ENCODE measurements around the gene ZMYM2.

Gene ZMYM2

GRCh38 chr13:20109037-20109436 lies 150.5 kb downstream of the ZMYM2 start:
- DNase-seq = no peak

GRCh38 chr13:20114066-20114610 lies 155.6 kb downstream of the ZMYM2 start:
- DNase-seq = no peak

- DNase-seq = no peak
These were observed 157.7 kb downstream of the ZMYM2 start for GRCh38 chr13:20116213-20116612.

GRCh38 chr13:20118268-20119140 lies 160.0 kb downstream of the ZMYM2 start:
- no peak for DNase-seq

- DNase-seq = no peak
These were observed 161.4 kb downstream of the ZMYM2 start for GRCh38 chr13:20119960-20120359.

GRCh38 chr13:20121159-20121525 lies 162.6 kb downstream of the ZMYM2 start:
- DNase-seq = no peak

GRCh38 chr13:20124303-20124702 lies 165.8 kb downstream of the ZMYM2 start:
- no peak for DNase-seq

- DNase-seq = no peak
These were observed 166.7 kb downstream of the ZMYM2 start for GRCh38 chr13:20125129-20125782.

GRCh38 chr13:20125783-20126165 lies 167.2 kb downstream of the ZMYM2 start:
- no peak for DNase-seq

GRCh38 chr13:20126541-20127261 lies 168.2 kb downstream of the ZMYM2 start:
- DNase-seq = no peak

- DNase-seq = no peak
These were observed 168.7 kb downstream of the ZMYM2 start for GRCh38 chr13:20127262-20127561.

- no peak for DNase-seq
These were observed 169.3 kb downstream of the ZMYM2 start for GRCh38 chr13:20127562-20128458.

- no peak for DNase-seq
These were observed 170.0 kb downstream of the ZMYM2 start for GRCh38 chr13:20128459-20128931.

GRCh38 chr13:20129076-20129475 lies 170.5 kb downstream of the ZMYM2 start:
- no peak for DNase-seq

GRCh38 chr13:20130012-20130411 lies 171.5 kb downstream of the ZMYM2 start:
- no peak for DNase-seq

- no peak for DNase-seq
These were observed 172.1 kb downstream of the ZMYM2 start for GRCh38 chr13:20130652-20131051.

GRCh38 chr13:20131057-20131832 lies 172.7 kb downstream of the ZMYM2 start:
- DNase-seq = no peak

- DNase-seq = no peak
These were observed 173.6 kb downstream of the ZMYM2 start for GRCh38 chr13:20132052-20132634.

- DNase-seq = no peak
These were observed 176.2 kb downstream of the ZMYM2 start for GRCh38 chr13:20134732-20135131.

GRCh38 chr13:20136781-20137703 lies 178.5 kb downstream of the ZMYM2 start:
- DNase-seq = no peak

Data from NCI-H2227 treated with DMSO at 0.1 percent for 48 hours (cell line).